ENCODE results near the gene ASB7. TPM values are rescaled to one million over a fixed set of nuclear protein-coding genes. Genes with fewer than 3 reads are reported as not detected.

Gene ASB7
- total RNA-seq, 1 donor from 2014 or later: 13.3 TPM

- no peak for DNase-seq (ENCODE audit: low read depth in 2 of 2)
These were observed 82.2 kb downstream of the ASB7 start for GRCh38 chr15:100684591-100684990.

- no peak for DNase-seq (ENCODE audit: low read depth in 2 of 2)
These were observed 83.8 kb downstream of the ASB7 start for GRCh38 chr15:100686021-100686724.

GRCh38 chr15:100686725-100687473, 84.5 kb downstream of the ASB7 start:
- peak in 1 of 2 donors; percentile 81 for DNase-seq (ENCODE audit: low read depth in 2 of 2)

GRCh38 chr15:100687582-100688141, 85.3 kb downstream of the ASB7 start:
- peak in 1 of 2 donors; percentile 68 for DNase-seq (ENCODE audit: low read depth in 2 of 2)

- DNase-seq (ENCODE audit: low read depth in 2 of 2): no peak
These were observed 86.2 kb downstream of the ASB7 start for GRCh38 chr15:100688549-100689120.

- DNase-seq (ENCODE audit: low read depth in 2 of 2): no peak
These were observed 86.9 kb downstream of the ASB7 start for GRCh38 chr15:100689131-100689899.

GRCh38 chr15:100690032-100690794, 87.8 kb downstream of the ASB7 start:
- DNase-seq (ENCODE audit: low read depth in 2 of 2): no peak

- no peak for DNase-seq (ENCODE audit: low read depth in 2 of 2)
These were observed 88.4 kb downstream of the ASB7 start for GRCh38 chr15:100690795-100691158.

GRCh38 chr15:100691321-100691720, 88.9 kb downstream of the ASB7 start:
- DNase-seq (ENCODE audit: low read depth in 2 of 2): no peak

- DNase-seq (ENCODE audit: low read depth in 2 of 2): peak in 1 of 2 donors; percentile 42
These were observed 89.9 kb downstream of the ASB7 start for GRCh38 chr15:100692246-100692645.

GRCh38 chr15:100692671-100693070, 90.3 kb downstream of the ASB7 start:
- DNase-seq (ENCODE audit: low read depth in 2 of 2): no peak

GRCh38 chr15:100693451-100693850, 91.1 kb downstream of the ASB7 start:
- no peak for DNase-seq (ENCODE audit: low read depth in 2 of 2)

- peak in 1 of 2 donors; percentile 55 for DNase-seq (ENCODE audit: low read depth in 2 of 2)
These were observed 92.1 kb downstream of the ASB7 start for GRCh38 chr15:100694381-100695021.

GRCh38 chr15:100695048-100695447, 92.7 kb downstream of the ASB7 start:
- DNase-seq (ENCODE audit: low read depth in 2 of 2): no peak

- no peak for DNase-seq (ENCODE audit: low read depth in 2 of 2)
These were observed 94.1 kb downstream of the ASB7 start for GRCh38 chr15:100696452-100696851.

Other genes with a start within 250 kb of the ASB7 start
- gene CERS3, start 73.6 kb upstream of the ASB7 start, total RNA-seq: not detected in 2 replicates
- gene LINS1, start 405 bp upstream of the ASB7 start, total RNA-seq: 4.1 and 5.0 TPM in 2 replicates